GM12878 (cell line): Measurements from ENCODE around the gene PRSS57. TPM values are rescaled to one million over a fixed set of nuclear protein-coding genes. Genes with fewer than 3 reads are reported as not detected.

ENCODE experiments used
- ATAC-seq: fragments of 200-7000 bp; cut with Tn5 transposase; 3 replicates; pipeline ENCODE4 v1.9.1; 2020; ENCODE audit warnings: mild to moderate bottlenecking, moderate library complexity
- BruUV-seq: library from RNA; stranded (reverse); fragments of 400-500 nt; replicated peaks from 2 replicates; lab custom pipeline; 2021; lab: Mats Ljungman, UMichigan
- CTCF ChIA-PET: fragments of 300-600 bp; sonication (Branson Sonifier 250); formaldehyde crosslinking; extraction: SDS; loops from one replicate; lab custom pipeline; 2021; ENCODE audit warnings: inconsistent platforms; lab: Yijun Ruan, JAX
- POLR2A ChIA-PET: fragments of 350-600 bp; formaldehyde crosslinking; extraction: SDS; loops from one replicate; lab custom pipeline; 2021; ENCODE audit warnings: inconsistent platforms; lab: Charles Lee
- RAD21 ChIA-PET: fragments of 300-600 bp; sonication (Branson Sonifier 250); formaldehyde crosslinking; loops from one replicate; lab custom pipeline; 2023; ENCODE audit warnings: antibody characterized with exemption; ENCODE audit not compliant: unreplicated experiment; lab: Charles Lee
- SMC1A ChIA-PET: fragments of 300-600 bp; sonication (Branson Sonifier 250); formaldehyde crosslinking; loops from one replicate; lab custom pipeline; 2023; ENCODE audit not compliant: unreplicated experiment, uncharacterized antibody; lab: Charles Lee
- DNase-seq: peaks from one replicate; pipeline ENCODE4 v3.0.0-alpha.2; 2011; ENCODE audit warnings: low read depth, low spot score
- FAIRE-seq: peaks from 3 replicates; lab custom pipeline; 2011; peaks lifted over from hg19 to GRCh38; lab: Jason Lieb, UNC
- H2AFZ ChIP-seq: 2 replicates; pipeline ENCODE4 v1.6.0; 2011; ENCODE audit warnings: low read depth, low read length, control low read depth; ENCODE audit not compliant: control insufficient read depth
- H3K27ac ChIP-seq: 2 replicates; pipeline ENCODE4 v1.5.1; 2011; ENCODE audit warnings: control low read depth; ENCODE audit not compliant: control insufficient read depth, insufficient read depth
- H3K27me3 ChIP-seq, 2 experiments: replicated peaks in 1 of 2; 2 replicates each; pipeline versions ENCODE4 v1.6.0 to v1.6.1; 2011; ENCODE audit warnings: low read length in 1 of 2; ENCODE audit not compliant: control insufficient read depth in 2 of 2, insufficient read depth in 2 of 2
- H3K36me3 ChIP-seq, 2 experiments: 2 replicates each; pipeline ENCODE4 v1.5.1; 2011; ENCODE audit warnings: low read length in 1 of 2; ENCODE audit not compliant: control insufficient read depth in 2 of 2, insufficient read depth in 2 of 2
- H3K4me1 ChIP-seq: 2 replicates; pipeline ENCODE4 v1.6.1; 2011; ENCODE audit warnings: mild to moderate bottlenecking, low read length, moderate library complexity, mixed read lengths; ENCODE audit not compliant: control insufficient read depth, insufficient read depth
- H3K4me2 ChIP-seq: 2 replicates; pipeline ENCODE4 v1.6.0; 2011; ENCODE audit warnings: control low read depth; ENCODE audit not compliant: control insufficient read depth, insufficient read depth
- H3K4me3 ChIP-seq: fragments of 200-600 bp; sonication (generic); 2 replicates; pipeline ENCODE4 v1.5.1; 2016
- H3K79me2 ChIP-seq: 2 replicates; pipeline ENCODE4 v1.6.0; 2011; ENCODE audit warnings: low read length; ENCODE audit not compliant: control insufficient read depth, insufficient read depth
- H3K9ac ChIP-seq: 2 replicates; pipeline ENCODE4 v1.8.0; 2011; ENCODE audit warnings: low read length, control low read depth, mixed read lengths; ENCODE audit not compliant: control insufficient read depth, insufficient read depth
- H3K9me3 ChIP-seq: replicated peaks from 3 replicates; pipeline ENCODE4 v1.5.1; 2011; ENCODE audit warnings: mild to moderate bottlenecking, low read length; ENCODE audit not compliant: control insufficient read depth, insufficient read depth
- H4K20me1 ChIP-seq: 2 replicates; pipeline ENCODE4 v1.6.0; 2011; ENCODE audit not compliant: control insufficient read depth, insufficient read depth
- CHD2 ChIP-seq: IDR thresholded peaks from 2 replicates; pipeline ENCODE4 v1.6.1; 2011; ENCODE audit warnings: low read depth, low read length, improper control_type of control experiment, borderline replicate concordance
- CHD4 ChIP-seq: fragments of 200-600 bp; sonication (generic); IDR thresholded peaks from 2 replicates; pipeline ENCODE4 v1.6.1; 2016; ENCODE audit warnings: mild to moderate bottlenecking
- CREB1 ChIP-seq: IDR thresholded peaks from 2 replicates; pipeline ENCODE4 v1.6.1; 2012; ENCODE audit warnings: low read depth, mild to moderate bottlenecking, inconsistent platforms
- CREM ChIP-seq: IDR thresholded peaks from 2 replicates; pipeline ENCODE4 v1.6.1; 2014; ENCODE audit warnings: antibody characterized with exemption, low read depth
- JUNB ChIP-seq: IDR thresholded peaks from 2 replicates; pipeline ENCODE4 v1.6.1; 2016; ENCODE audit warnings: antibody characterized with exemption, mild to moderate bottlenecking
- KLF5 ChIP-seq: fragments of 450-650 bp; IDR thresholded peaks from 2 replicates; pipeline ENCODE4 v1.6.1; 2014; ENCODE audit warnings: mild to moderate bottlenecking; ENCODE audit not compliant: partially characterized antibody
- MXI1 ChIP-seq: fragments of 150-350 bp; IDR thresholded peaks from 2 replicates; pipeline ENCODE4 v1.6.1; 2011; ENCODE audit warnings: low read depth, mild to moderate bottlenecking, inconsistent platforms, low read length, improper control_type of control experiment
- MYC ChIP-seq: IDR thresholded peaks from 2 replicates; pipeline ENCODE4 v1.6.1; 2011; ENCODE audit warnings: mild to moderate bottlenecking, low read length, moderate library complexity, inconsistent platforms; ENCODE audit not compliant: insufficient read depth, insufficient replicate concordance, insufficient read length, severe bottlenecking
- NR2C2 ChIP-seq: IDR thresholded peaks from 2 replicates; pipeline ENCODE4 v1.6.1; 2011; ENCODE audit warnings: borderline replicate concordance, low read depth; ENCODE audit not compliant: control insufficient read depth, insufficient read length
- PAX5 ChIP-seq: IDR thresholded peaks from 2 replicates; pipeline ENCODE4 v1.6.1; 2011; ENCODE audit warnings: low read depth, low read length, borderline replicate concordance
- RUNX3 ChIP-seq: IDR thresholded peaks from 2 replicates; pipeline ENCODE4 v1.6.1; 2012; ENCODE audit warnings: low read length, inconsistent platforms
- SP1 ChIP-seq: IDR thresholded peaks from one replicate; pipeline ENCODE4 v1.6.1; 2011; ENCODE audit warnings: low read depth, low read length
- ZNF217 ChIP-seq: fragments of 450-650 bp; IDR thresholded peaks from 2 replicates; pipeline ENCODE4 v1.6.1; 2017; ENCODE audit warnings: antibody characterized with exemption, mild to moderate bottlenecking
- ZZZ3 ChIP-seq: IDR thresholded peaks from 2 replicates; pipeline ENCODE4 v1.6.1; 2011; ENCODE audit warnings: low read depth; ENCODE audit not compliant: control insufficient read depth, insufficient read length
- WGBS: methylation state at CpG from one replicate; pipeline ENCODE4 v1.1.6; 2016; ENCODE audit warnings: low lambda C conversion rate; ENCODE audit not compliant: insufficient replicate concordance, insufficient coverage; ENCODE audit errors: missing lambda C conversion rate; 5-methylcytosine and 5-hydroxymethylcytosine counted together
- in situ Hi-C: fragments of 300-500 bp; cut with MboI; formaldehyde crosslinking; loops from 9 replicates; pipeline ENCODE4 v1.14.3; 2018; ENCODE audit warnings: mixed read lengths
- intact Hi-C: fragments of 100-400 bp; cut with micrococcal nuclease; formaldehyde crosslinking; loops from one replicate; pipeline ENCODE4 v1.14.2; 2022; ENCODE audit not compliant: unreplicated experiment
- polyA plus RNA-seq, 11 experiments: library from polyadenylated mRNA; depleted of rRNA in 4 of 11; unstranded in 6 of 11; stranded (reverse) in 5 of 11; fragments of >200 nt; fragmentation: Nextera tagmentation in 4 of 11; fragmentation: Illumina TruSeq in 1 of 11; extraction: Ambion mirVana in 4 of 11; extraction: Trizol in 1 of 11; gene quantifications; 1 replicate in 1 of 11; 2 replicates in 10 of 11; pipeline versions ENCODE4 v1.2.1 to v1.2.3, GENCODE V29; 2011 to 2016; ENCODE audit warnings: inconsistent platforms in 2 of 11, missing spikeins in 2 of 11, low read depth in 1 of 11
- total RNA-seq, 4 experiments: library from RNA; depleted of rRNA in 3 of 4; stranded (reverse); fragments of >200 nt in 3 of 4; fragmentation: Illumina TruSeq in 1 of 4; extraction: Trizol in 1 of 4; gene quantifications; 2 replicates each; pipeline versions ENCODE4 v1.2.1 to v1.2.3, GENCODE V29; 2013 to 2021
- TF ChIP-seq, protein P1 (sequence below): fragments of 450-650 bp; IDR thresholded peaks from 2 replicates; pipeline ENCODE4 v1.6.1; 2017; ENCODE audit warnings: mild to moderate bottlenecking, moderate library complexity
- TF ChIP-seq, protein P2 (sequence below): IDR thresholded peaks from 2 replicates; pipeline ENCODE4 v1.6.1; 2011; ENCODE audit warnings: low read depth, mild to moderate bottlenecking, low read length, moderate library complexity, borderline replicate concordance; ENCODE audit errors: extremely low read depth

The PRSS57 gene
- total and polyA plus RNA-seq, 10 of the 15 experiments (the other 5 are each of a cell fraction or from before 2014, with no cell fraction given): not detected

GRCh38 chr19:723247-723646, 28.0 kb upstream of the PRSS57 start:
- in situ Hi-C loops: no loop called here
- H2AFZ ChIP-seq: no peak overlapping the region
- intact Hi-C loops: no loop called here
- no TSS peak for BruUV-seq
- no peak for DNase-seq
- no peak for ATAC-seq
- ChIA-PET CTCF (no interaction called here), SMC1A (interaction anchor here (1.5 kb wide), 1 partner anchor 45 kb away, joined by 3 read pairs; no protein-coding TSS in a partner anchor), RAD21 (interaction anchor here (0.8 kb wide), 1 partner anchor 9 kb away, joined by 3 read pairs; no protein-coding TSS in a partner anchor), POLR2A (interaction anchor here (0.6 to 1.0 kb wide), 4 partner anchors 9 to 75 kb away, joined by 3 to 5 read pairs (median 4); no protein-coding TSS in a partner anchor)
- no peak for FAIRE-seq
- H3K79me2 ChIP-seq: no peaks in the 10 kb centered on the region
- H3K4me3 ChIP-seq: no peak overlapping the region
- H3K27me3 ChIP-seq: no peaks in the 10 kb centered on the region
- no peak overlapping the region for H3K4me2 ChIP-seq
- H3K27ac ChIP-seq: no peak overlapping the region
- 47% methylated on average over 12 of the region's 13 CpGs for WGBS
- TF ChIP-seq PAX5: no peak
- no peak for TF ChIP-seq CHD4
- no peak for TF ChIP-seq MYC
- TF ChIP-seq KLF5: no peak
- no peak for TF ChIP-seq CREM
- TF ChIP-seq MXI1: no peak
- no peak for TF ChIP-seq RUNX3
- TF ChIP-seq JUNB: no peak
- no peak for TF ChIP-seq NR2C2
- TF ChIP-seq SP1: no peak
- TF ChIP-seq, protein P1, sequence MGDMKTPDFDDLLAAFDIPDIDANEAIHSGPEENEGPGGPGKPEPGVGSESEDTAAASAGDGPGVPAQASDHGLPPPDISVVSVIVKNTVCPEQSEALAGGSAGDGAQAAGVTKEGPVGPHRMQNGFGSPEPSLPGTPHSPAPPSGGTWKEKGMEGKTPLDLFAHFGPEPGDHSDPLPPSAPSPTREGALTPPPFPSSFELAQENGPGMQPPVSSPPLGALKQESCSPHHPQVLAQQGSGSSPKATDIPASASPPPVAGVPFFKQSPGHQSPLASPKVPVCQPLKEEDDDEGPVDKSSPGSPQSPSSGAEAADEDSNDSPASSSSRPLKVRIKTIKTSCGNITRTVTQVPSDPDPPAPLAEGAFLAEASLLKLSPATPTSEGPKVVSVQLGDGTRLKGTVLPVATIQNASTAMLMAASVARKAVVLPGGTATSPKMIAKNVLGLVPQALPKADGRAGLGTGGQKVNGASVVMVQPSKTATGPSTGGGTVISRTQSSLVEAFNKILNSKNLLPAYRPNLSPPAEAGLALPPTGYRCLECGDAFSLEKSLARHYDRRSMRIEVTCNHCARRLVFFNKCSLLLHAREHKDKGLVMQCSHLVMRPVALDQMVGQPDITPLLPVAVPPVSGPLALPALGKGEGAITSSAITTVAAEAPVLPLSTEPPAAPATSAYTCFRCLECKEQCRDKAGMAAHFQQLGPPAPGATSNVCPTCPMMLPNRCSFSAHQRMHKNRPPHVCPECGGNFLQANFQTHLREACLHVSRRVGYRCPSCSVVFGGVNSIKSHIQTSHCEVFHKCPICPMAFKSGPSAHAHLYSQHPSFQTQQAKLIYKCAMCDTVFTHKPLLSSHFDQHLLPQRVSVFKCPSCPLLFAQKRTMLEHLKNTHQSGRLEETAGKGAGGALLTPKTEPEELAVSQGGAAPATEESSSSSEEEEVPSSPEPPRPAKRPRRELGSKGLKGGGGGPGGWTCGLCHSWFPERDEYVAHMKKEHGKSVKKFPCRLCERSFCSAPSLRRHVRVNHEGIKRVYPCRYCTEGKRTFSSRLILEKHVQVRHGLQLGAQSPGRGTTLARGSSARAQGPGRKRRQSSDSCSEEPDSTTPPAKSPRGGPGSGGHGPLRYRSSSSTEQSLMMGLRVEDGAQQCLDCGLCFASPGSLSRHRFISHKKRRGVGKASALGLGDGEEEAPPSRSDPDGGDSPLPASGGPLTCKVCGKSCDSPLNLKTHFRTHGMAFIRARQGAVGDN: no peak
- TF ChIP-seq, protein P2, sequence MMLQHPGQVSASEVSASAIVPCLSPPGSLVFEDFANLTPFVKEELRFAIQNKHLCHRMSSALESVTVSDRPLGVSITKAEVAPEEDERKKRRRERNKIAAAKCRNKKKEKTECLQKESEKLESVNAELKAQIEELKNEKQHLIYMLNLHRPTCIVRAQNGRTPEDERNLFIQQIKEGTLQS: no peak
- no peak for TF ChIP-seq ZNF217
- TF ChIP-seq ZZZ3: no peak
- no peak for TF ChIP-seq CREB1
- TF ChIP-seq CHD2: no peak
- no peaks in the 10 kb centered on the region for H3K36me3 ChIP-seq
- H3K9ac ChIP-seq: no peak overlapping the region
- no peaks in the 10 kb centered on the region for H3K9me3 ChIP-seq
- no peaks in the 10 kb centered on the region for H4K20me1 ChIP-seq
- no peaks in the 10 kb centered on the region for H3K4me1 ChIP-seq
